IPS-11a (cell line): ENCODE results near the gene TUBA4A.
"Not testable (repeated sequence)": the region's sequence is repeated elsewhere in the genome, so short reads cannot be mapped to it uniquely, and the experiment has no call there.

Experiments
- H3K4me3 ChIP-seq: one replicate; pipeline ENCODE4 v1.5.1; 2013; ENCODE audit warnings: low read depth, low read length, control low read depth

TUBA4A gene

GRCh38 chr2:219287116-219287440 is 33.4 kb upstream of the TUBA4A start:
- H3K4me3 ChIP-seq: not testable (repeated sequence)

- H3K4me3 ChIP-seq: no peak overlapping the region
Observed at GRCh38 chr2:219286436-219287115, 32.9 kb upstream of the TUBA4A start.

- no peak overlapping the region for H3K4me3 ChIP-seq
Observed at GRCh38 chr2:219285894-219286425, 32.2 kb upstream of the TUBA4A start.

- no peak overlapping the region for H3K4me3 ChIP-seq
Observed at GRCh38 chr2:219285373-219285735, 31.6 kb upstream of the TUBA4A start.

GRCh38 chr2:219284501-219285372 is 31.0 kb upstream of the TUBA4A start:
- no peak overlapping the region for H3K4me3 ChIP-seq

GRCh38 chr2:219282943-219283581 is 29.3 kb upstream of the TUBA4A start:
- no peak overlapping the region for H3K4me3 ChIP-seq

- H3K4me3 ChIP-seq: no peak overlapping the region
Observed at GRCh38 chr2:219282375-219282774, 28.7 kb upstream of the TUBA4A start.

GRCh38 chr2:219281588-219281987 is 27.9 kb upstream of the TUBA4A start:
- H3K4me3 ChIP-seq: no peak overlapping the region

GRCh38 chr2:219280651-219281050 is 26.9 kb upstream of the TUBA4A start:
- no peak overlapping the region for H3K4me3 ChIP-seq

GRCh38 chr2:219279916-219280516 is 26.3 kb upstream of the TUBA4A start:
- peak overlapping the region; percentile 31 for H3K4me3 ChIP-seq

- peak within 1 kb of the TSS; percentile 36 for H3K4me3 ChIP-seq
Observed at GRCh38 chr2:219279151-219279915, 25.6 kb upstream of the TUBA4A start, which contains the start of gene DNAJB2. Gene DNAJB2 (plus strand): TSS chr2:219279366. CDS start chr2:219279834, 468 bp downstream.

- peak overlapping the region; percentile 36 for H3K4me3 ChIP-seq
Observed at GRCh38 chr2:219278655-219279150, 25.0 kb upstream of the TUBA4A start.

GRCh38 chr2:219277703-219278654 is 24.3 kb upstream of the TUBA4A start:
- no peak overlapping the region for H3K4me3 ChIP-seq

GRCh38 chr2:219274361-219274921 is 20.7 kb upstream of the TUBA4A start:
- H3K4me3 ChIP-seq: no peak overlapping the region

GRCh38 chr2:219273937-219274336 is 20.2 kb upstream of the TUBA4A start:
- no peak overlapping the region for H3K4me3 ChIP-seq

- H3K4me3 ChIP-seq: no peak overlapping the region
Observed at GRCh38 chr2:219272995-219273394, 19.3 kb upstream of the TUBA4A start.

- H3K4me3 ChIP-seq: no peak overlapping the region
Observed at GRCh38 chr2:219272356-219272755, 18.6 kb upstream of the TUBA4A start.

- H3K4me3 ChIP-seq: no peak overlapping the region
Observed at GRCh38 chr2:219271021-219271420, 17.3 kb upstream of the TUBA4A start.

GRCh38 chr2:219270055-219270372 is 16.3 kb upstream of the TUBA4A start:
- no peak overlapping the region for H3K4me3 ChIP-seq
